Fibroblast of skin of scalp (primary cell): ENCODE results near the gene LRWD1. TPM values are rescaled to one million over a fixed set of nuclear protein-coding genes. Genes with fewer than 3 reads are reported as not detected.
A peak's percentile ranks its signal among the peaks of the same experiment; 100 is the strongest.

Source experiments
- DNase-seq: peaks from one replicate; pipeline ENCODE4 v3.0.0-alpha.2; 2013
- polyA plus RNA-seq, 2 experiments: library from polyadenylated mRNA; unstranded; fragments of 120-200 nt; gene quantifications; one replicate each; pipeline ENCODE4 v1.2.1, GENCODE V29; 2013; ENCODE audit not compliant: insufficient read length in 2 of 2

The LRWD1 gene
- 21.7 TPM for polyA plus RNA-seq (2013, experiment 1 of 2; ENCODE audit: insufficient read length)
- polyA plus RNA-seq (2013, experiment 2 of 2; ENCODE audit: insufficient read length): 18.4 TPM

DNA sequence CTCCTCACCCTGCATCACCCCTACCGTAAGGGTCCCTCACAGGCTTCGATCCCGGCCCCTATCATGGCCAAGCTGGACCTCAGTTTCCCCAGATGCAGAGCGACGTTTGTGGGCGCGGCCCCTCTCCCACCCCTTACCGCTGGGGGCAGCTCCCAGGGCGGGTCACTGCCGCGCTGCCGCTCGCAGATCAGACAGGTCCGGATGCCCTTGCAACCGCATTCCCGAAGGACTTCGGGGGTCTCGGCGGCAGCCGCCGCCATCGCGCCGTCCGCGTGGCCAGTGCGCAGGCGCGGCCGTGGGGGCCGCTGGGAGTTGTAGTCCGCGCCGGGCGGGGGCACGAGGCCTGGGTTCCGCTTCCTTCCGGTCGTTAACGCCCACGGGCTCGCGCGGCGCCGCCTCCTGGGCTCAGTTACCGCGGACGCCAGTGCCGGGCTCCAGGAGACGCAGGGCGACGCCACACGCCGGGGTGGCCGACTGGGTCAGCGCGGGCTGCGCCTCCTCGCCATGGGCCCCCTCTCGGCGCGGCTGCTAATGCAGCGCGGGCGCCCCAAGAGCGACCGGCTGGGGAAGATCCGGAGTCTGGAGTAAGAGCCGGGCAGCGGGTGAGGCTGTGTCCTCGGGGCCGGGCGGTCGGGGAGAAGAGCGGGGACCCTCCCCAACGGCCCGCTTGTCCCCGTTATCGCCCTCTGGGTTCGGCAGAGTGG, at the start of gene LRWD1, which contains the start of gene ALKBH4:
Gene LRWD1 (plus strand): TSS at position 408 of the 704 bp plus-strand sequence. CDS start 97 bp downstream, at position 505.
Gene ALKBH4 (minus strand): TSS at position 287 of the 704 bp plus-strand sequence. CDS start 27 bp downstream, at position 260.
- peak; percentile 93 for DNase-seq

DNA sequence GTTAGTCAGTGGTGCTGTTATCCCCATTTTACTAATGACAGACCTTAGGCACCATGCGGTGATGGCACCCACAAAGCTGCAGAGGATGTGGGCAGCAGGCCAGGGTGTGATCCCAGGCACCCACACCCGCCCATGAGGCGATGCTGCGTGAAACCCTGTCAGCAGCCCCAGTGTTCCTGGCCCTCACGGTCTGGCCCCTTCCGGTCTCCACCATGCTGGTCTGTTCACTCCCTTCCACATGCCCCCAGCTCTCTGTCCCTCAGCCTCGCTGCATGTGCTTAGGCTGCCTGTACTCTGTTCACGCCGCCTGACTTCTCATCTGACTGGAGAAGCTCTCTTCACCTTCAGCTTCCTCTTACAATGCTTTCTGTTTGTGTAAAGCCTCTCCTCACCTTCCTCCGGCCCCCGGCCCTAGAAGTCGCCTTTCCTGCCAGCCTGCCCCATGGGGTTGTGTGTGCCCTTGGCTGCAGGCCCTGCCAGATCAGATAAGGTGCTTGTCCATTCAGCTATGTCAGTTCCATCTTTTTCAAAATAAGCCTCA, 49.0 kb upstream of the LRWD1 start:
- DNase-seq: no peak

DNA sequence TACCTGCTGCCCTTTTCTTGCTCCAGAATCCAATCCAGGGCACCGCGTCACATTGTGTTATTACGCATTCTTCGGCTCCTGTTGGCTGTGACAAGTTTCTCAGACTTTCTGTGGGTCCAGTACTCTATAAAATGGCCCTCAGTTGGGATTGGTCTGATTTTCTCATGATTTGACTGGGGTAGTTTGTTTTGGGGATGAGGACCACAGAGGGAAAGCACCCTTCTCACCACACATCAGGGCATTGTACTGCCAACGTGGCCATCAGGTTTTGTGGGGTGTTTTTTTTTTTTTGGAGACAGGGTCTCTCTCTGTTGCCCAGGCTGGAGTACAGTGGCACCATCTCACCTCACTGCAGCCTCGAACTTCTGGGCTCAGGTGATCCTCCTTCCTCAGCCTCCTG, 48.4 kb upstream of the LRWD1 start:
- no peak for DNase-seq

DNA sequence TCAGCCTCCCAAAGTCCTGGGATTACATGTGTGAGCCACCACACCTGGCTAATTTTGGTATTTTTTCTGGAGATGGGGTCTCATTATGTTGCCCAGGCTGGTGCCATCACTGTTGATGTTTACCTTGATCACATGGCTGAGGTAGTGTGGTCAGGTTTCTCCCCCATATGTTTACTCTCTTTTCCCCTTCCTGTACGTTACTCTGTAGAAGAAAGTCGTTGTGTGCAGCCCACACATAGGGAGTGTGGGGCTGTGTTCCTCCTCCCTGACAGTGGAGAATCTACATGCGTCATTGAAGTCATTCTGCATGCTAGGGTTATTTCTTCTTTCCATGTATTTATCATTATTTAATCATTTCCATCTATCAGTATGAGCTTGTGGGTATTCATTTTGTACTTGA, 47.7 kb upstream of the LRWD1 start:
- no peak for DNase-seq

DNA sequence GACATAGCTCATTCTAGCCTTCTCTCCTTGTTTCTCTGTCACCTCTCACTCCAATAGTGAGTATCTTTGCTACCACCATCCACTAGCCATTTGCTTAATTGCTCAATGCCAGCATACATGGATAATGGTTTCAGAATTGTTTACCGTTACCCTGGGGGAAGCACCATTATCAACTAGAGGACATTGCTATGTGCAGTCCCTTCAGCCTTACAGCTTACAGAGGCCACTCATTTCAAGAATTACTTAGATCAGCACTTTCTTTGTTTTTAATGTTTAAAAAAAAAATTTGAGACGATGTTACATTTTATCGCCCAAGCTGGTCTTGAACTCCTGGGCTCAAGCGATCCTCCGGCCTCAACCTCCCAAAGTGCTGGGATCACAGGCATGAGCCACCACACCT, 46.2 kb upstream of the LRWD1 start:
- DNase-seq: no peak

DNA sequence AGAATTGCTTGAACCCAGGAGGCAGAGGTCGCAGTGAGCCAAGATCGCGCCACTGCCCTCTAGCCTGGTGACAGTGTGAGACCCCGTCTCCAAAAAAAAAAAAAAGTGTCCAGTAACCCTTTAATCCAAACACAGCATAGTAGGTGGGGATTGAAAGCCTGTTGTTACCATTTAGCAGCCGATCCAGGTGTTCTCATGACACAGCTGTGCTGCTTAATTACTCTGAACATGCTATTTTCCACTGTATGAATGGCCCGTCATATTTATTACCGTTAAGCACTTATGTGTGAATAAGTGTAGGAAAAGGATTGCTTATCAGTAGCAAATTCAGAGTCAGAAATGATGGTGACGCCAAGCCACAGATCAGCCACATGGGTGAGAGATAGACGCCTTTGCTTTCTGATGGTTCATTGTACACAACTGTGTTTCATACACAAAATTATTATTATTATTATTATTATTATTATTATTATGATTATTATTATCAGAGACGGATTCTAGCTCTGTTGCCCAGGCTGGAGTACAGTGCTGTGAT, 43.0 kb upstream of the LRWD1 start:
- DNase-seq: no peak

DNA sequence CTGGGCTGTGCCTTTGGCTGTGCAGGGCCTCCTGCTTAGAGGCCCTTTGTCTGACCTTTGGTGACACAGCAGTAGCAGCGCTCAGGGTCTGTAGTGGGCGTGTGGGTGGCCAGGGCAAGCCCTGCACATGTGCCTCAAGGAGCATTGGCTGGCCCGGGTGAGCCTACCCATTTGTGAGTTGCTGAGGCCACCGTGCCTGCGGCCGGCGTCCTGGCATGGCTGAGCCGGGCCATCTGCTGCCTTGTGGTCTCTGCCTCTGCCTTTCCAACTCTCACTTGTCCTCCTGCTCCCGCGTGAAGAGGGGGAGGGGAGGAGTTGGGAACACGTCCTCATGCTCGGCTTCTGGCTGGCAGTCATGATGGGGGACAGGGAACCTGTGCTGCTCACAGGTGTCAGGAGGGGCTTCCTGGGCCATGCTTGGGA, 40.6 kb upstream of the LRWD1 start:
- no peak for DNase-seq

DNA sequence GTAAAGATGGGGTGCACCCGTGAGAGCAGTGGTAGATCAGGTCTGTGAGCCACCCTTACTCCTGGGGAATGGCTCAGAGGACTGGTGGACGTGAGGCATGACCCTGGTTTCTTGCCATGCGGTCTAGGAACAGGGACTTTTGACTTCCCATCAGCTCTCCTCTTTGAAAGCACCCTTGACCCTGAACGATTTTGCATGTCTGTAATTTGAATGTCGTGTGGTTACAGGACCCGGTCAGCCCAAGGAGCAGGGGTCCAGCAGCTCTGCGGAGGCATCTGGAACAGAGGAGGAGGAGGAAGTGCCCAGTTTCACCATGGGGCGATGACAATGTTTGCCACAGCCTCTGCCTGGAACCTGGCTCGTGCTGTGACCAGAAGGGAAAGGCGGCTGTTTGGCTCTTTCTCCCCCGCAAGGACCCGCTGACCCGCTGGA, 40.0 kb upstream of the LRWD1 start:
- DNase-seq: no peak

DNA sequence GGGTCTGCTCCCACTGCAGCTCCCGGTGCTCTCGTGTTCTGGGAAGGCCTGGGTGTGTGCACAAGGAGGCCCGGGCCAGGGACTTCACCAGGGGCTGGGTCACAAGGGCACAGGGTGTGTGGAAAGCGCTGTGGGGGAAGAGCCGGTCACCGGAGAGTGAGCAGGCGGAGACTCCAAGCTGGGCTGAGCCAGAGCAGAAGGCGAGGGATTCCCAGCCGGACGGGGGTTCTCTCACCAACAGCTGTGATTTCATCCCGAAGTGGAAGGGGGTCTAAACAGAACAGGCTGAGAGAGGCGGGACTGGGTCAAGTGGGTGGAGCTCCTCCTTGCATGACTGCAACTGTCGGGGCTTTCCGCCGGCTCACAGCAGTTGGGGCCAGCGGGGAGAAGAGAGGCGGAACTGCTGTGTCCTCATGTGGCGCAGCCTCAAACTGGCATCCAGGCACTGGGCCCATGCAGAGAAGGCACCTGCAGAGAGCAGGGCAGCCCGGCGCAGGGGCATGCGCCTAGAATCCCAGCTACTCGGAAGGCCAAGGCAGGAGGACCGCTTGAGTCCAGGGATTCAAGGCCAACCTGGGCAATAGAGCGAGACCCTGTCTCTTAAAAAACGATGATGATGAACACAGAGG, 39.0 kb upstream of the LRWD1 start:
- no peak for DNase-seq

DNA sequence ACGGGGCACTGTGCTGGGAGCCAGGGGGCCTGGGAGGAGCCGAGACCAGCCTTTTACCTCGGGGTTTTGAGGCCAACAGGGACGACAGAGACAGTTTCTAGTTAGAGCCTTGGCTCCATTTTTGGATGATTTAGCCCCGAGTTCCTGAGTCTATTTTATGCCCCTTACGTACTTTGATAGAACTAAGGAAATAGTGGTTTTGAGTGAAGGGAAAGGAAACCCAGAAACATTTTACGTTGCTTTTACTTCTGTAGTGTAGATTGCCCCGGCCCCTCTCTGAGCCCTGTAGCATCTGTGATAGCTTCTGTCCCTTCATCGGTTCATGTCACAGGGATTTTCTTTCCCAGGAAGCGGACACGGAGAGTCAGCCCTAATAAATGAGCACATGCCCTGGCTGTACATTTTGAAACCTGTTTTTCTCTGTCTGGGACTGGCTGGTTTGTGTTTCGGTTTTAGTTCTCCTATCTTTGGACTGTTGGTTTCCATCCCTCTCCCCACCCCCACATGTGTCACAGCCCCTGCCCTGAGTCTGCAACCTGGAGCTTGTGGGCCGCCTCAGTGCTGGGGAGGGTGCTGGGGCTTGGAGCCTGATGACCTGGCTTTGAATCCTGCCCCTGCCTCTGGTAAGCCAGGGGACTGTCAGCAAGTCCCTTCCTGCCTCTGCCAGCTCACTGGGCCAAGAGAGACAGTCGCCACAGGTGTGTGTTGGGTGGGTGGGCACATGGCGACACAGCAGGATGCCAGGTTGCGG, 38.3 kb upstream of the LRWD1 start:
- no peak for DNase-seq

DNA sequence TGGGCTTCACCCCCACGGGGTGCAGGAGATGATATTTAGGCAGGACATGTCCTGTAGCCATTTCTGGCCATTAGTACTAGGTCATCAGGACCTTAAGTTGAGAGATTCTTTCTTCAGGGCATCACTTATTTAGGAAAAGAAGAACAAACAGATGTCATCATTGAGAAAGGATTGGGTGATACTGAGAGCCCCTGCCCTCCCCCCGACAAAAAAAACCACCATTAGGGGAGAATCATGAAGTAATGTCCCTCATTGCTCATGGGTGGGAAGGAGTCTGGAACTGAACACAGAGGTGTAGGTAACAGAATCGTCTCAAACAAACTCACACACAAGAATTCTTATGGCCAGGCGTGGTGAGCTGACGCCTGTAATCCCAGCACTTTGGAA, 37.8 kb upstream of the LRWD1 start:
- no peak for DNase-seq

DNA sequence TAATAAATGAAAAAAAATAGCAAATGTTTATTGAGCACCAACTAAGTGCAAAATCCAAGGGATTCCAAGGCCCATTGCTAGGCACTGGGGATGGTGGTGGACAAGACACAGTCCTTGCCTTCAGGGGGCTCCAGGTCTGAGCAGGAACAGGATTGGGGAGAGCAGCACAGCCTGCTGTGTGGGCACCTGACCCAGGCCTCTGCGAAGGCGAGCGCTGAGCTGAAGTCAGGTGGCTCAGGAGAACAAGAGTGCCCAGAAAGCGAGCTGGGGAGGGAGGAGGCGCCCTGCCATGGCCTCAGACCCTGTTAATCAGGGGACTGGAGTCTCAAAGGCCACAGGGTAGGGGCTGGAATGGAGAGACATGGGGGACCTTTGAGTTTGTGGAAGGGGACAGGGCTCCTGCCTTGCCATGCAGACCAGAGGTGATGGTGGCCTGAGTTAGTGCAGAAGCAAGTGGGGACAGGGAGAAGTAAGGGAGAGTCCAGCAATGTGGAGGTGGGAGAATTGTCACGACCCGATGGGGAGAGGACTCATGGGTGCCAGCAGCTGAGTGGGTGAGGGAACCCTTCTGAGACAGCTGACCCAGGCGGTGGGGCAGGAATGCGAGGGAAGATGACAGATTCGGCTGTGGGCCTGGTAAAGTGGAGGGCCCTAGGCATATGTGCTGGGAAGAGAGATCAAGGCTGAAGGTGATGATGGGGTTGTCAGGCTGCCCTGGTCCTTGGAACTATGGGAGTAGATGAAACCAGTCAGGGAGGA, 35.5 kb upstream of the LRWD1 start:
- no peak for DNase-seq

DNA sequence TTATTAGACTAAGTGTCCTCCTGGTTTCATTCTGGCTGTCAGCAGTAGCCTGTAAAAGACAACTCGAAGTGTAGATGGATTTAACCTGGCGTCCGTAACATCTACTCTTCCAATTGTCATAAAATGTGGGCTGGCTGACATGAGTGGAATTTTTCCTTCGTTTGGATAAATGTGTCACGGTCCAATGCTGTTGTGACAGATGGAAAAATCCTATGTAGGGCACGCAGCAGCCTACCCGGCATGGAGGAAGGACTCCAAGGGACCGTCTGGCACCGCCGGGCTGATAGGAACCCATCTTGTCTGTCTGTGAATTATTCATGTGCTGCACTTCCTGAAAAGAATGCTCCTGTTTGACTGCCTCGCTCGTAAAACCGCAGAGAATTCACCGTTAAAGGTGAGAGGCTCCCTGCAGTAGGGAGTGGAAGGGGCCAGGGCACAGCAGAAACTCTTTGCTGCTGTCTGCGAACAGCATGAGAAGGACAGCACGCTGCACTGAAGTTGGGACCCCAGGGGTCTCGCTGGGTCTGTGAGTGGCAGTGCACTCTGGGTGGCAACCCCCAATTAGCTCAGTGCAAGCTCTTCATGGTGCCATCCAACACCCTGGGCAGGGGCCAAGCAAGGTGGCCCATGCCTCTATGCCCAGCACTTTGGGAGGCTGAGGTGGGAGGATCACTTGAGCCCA, 33.0 kb upstream of the LRWD1 start:
- no peak for DNase-seq

DNA sequence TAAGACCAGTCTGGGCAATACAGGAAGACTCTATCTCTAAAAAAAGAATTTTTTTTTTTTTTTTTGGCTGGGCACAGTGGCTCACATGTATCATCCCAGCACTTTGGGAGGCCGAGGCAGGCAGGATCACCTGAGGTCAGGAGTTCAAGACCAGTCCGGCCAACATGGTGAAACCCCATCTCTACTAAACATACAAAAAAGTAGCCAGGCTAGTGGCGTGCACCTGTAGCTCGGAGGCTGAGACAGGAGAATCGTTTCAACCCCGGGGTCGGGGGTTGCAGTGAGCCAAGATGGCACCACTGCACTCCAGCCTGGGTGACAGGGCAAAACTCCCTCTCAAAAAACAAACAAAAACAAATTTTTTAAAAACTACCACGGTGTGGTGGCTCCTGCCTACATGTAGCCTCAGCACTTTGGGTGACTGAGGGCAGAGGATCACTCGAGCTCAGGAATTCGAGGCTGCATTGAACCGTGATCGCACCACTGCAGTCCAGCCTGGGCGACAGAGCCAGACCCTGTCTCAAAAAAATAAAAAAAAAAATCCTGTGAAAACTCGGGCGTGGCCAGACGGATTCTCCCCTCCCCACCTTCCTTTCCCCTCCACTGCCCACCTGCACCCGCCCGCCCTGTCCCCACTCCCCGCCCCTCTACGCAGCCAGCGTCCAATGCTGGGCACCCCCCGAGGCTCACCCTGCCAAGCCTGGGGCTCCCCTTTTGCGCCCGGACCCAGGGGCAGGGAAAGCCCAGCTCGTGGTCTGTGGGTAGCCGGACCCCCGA, 32.2 kb upstream of the LRWD1 start:
- no peak for DNase-seq

DNA sequence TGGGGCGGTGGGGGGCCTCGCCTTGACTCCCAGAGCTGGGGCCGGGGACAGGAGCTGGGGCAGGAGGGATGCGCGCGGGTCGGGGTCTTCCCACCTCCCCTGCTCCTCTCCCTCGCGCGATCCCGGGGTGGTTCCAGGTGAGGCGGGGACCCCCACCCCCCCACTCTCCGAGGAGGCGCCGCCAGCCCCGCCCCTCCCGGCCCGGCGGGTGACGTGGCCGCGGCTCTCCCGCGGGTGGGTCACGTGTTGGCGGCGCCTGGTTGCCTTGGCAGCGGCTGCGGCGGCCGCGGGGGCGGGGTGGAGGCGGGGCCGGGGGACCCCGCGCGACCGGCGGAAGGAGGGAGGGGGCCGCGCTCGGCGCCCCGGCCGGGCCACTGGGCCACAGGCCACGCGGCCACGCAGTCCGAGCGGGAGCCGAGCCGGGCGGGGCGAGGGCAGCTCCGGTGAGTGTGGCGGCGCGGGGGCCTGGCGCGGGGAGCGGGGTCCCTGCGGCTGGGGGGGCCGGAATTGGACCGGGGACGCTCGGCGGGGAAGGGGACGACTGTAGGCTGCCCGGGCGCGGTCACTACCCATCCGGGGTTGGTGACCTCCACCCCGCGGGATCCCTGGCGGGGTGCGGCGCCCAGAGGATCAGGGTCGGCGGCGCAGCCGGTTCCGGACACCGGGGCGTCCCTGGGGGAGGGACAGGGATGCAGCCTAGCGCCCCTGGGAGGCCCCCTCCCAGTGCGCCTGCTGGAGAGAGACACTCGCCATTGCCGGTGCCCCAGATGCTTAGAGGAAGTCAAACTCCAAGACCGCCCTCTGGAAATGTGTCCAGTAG, 31.4 kb upstream of the LRWD1 start, which contains the start of gene ORAI2:
Gene ORAI2 (plus strand): TSS at position 357 of the 820 bp plus-strand sequence. CDS start 5,382 bp downstream, outside the sequence.
- peak; percentile 78 for DNase-seq

DNA sequence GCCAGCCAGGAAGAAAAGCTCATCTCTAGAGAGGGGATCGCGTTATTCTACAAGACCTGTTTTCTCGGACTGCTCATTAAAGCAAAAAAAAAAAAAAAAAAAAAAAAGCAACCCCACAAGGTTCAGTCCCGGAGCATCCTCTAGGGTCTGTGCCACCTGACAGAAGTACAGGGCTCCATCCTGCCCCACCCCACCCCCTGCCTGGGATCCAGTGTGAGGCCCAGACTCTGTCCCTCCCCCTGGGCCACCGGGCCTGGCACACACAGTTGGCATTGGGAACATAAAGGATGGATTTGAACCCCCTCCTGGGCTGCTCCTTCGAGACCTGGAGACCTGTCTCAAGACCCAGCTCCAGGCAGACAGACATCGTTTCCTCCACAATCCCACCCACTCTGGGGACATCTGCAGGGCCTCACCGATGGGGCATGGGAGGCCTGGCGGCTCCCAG, 30.7 kb upstream of the LRWD1 start:
- DNase-seq: no peak

DNA sequence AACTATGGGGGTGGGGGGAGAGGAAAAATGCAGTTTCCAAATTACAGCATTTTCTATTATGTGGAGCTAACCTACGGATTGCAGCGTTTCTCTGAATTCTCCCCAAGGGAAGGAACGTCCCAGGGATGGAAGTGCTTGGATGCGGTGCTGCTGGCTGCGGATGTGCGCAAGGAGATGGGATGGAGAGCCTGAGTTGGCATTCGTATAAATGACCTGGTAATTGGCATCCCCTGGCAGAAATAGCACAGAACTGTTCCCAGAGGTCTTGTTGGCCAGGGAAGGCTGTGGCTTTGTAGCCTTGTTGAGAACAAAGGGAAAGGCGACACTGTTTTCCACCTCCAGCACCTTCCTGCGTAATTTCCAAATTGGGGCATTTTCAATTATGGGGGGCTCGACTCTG, 28.7 kb upstream of the LRWD1 start:
- no peak for DNase-seq

DNA sequence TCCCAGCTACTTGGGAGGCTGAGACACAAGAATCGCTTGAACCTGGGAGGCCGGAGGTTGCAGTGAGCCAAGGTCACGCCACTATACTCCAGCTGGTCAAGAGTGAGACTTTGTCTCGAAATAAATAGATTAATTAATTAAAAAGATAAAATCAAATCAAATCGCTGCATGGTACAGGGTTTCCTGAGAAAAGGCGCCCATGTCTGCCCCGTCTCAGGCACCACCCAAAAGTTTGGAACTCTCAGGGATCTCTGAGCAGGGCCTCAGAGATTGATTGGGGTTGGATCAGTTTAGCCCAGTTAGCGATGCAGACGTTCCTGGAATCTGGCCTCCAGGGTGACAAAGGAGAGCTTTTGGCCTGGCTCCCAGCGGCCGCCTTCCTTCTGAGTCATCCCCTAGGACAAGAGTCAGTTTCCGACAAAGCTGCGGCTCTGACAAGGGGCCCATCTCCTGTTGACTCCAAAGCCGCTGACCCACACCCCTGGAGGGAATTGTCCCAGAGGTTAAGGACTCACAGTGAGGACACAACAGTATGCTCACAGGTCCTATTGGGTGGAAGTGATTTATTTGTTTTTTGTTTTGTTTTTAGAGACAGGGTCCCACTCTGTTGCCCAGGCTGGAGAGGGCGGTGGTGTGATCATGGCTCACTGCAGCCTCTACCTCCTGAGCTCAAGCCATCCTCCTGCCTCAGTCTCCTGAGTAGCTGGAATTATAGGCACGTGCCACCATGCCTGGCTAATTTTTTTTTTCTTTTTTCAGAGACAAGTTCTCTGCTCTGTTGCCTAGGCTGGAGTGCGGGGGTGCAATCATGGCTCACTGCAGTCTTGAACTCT, 24.6 kb upstream of the LRWD1 start:
- DNase-seq: peak; percentile 83
